Fibroblast of pulmonary artery (primary cell): ENCODE results near the gene WWOX.

Source experiments
- DNase-seq: peaks from one replicate; pipeline ENCODE4 v3.0.0-alpha.2; 2010; ENCODE audit warnings: low read depth
- H3K4me3 ChIP-seq: replicated peaks from 2 replicates; pipeline ENCODE4 v1.5.1; 2011; ENCODE audit warnings: low read depth, mild to moderate bottlenecking, control low read depth, low read length, moderate library complexity
- CTCF ChIP-seq: IDR thresholded peaks from 2 replicates; pipeline ENCODE4 v1.5.1; 2011; ENCODE audit warnings: mild to moderate bottlenecking, control low read depth, low read length, inconsistent platforms; ENCODE audit errors: missing control alignments

WWOX gene

GRCh38 chr16:78953526-78953925 is 854.1 kb downstream of the WWOX start:
- TF ChIP-seq CTCF, result no peak
- no peak for DNase-seq
- H3K4me3 ChIP-seq, result no peak overlapping the region

- no peak overlapping the region for H3K4me3 ChIP-seq
- no peak for DNase-seq
- no peak for TF ChIP-seq CTCF
Observed at GRCh38 chr16:78955206-78955605, 855.8 kb downstream of the WWOX start.

- DNase-seq, result no peak
- no peak for TF ChIP-seq CTCF
- no peak overlapping the region for H3K4me3 ChIP-seq
Observed at GRCh38 chr16:78956859-78957258, 857.4 kb downstream of the WWOX start.

GRCh38 chr16:78957317-78958100 is 858.1 kb downstream of the WWOX start:
- no peak overlapping the region for H3K4me3 ChIP-seq
- no peak for TF ChIP-seq CTCF
- no peak for DNase-seq

GRCh38 chr16:78961464-78961863 is 862.0 kb downstream of the WWOX start:
- no peak for TF ChIP-seq CTCF
- H3K4me3 ChIP-seq, result no peak overlapping the region
- no peak for DNase-seq

GRCh38 chr16:78962457-78962929 is 863.0 kb downstream of the WWOX start:
- DNase-seq, result no peak
- TF ChIP-seq CTCF, result no peak
- no peak overlapping the region for H3K4me3 ChIP-seq

- no peak overlapping the region for H3K4me3 ChIP-seq
- no peak for TF ChIP-seq CTCF
- DNase-seq, result no peak
Observed at GRCh38 chr16:78967948-78968347, 868.5 kb downstream of the WWOX start.
